GM12873 (cell line): ENCODE data around the gene SORBS1.

Source experiments
- TF ChIP-seq, protein P1 (sequence below): IDR thresholded peaks from 2 replicates; pipeline ENCODE4 v1.5.1; 2012; ENCODE audit warnings: low read depth, mild to moderate bottlenecking, moderate library complexity, low read length, control low read depth; ENCODE audit not compliant: insufficient read depth; ENCODE audit errors: missing control alignments

The SORBS1 gene

GRCh38 chr10:95500097-95500496 lies 61.1 kb downstream of the SORBS1 start:
- TF ChIP-seq, protein P1, sequence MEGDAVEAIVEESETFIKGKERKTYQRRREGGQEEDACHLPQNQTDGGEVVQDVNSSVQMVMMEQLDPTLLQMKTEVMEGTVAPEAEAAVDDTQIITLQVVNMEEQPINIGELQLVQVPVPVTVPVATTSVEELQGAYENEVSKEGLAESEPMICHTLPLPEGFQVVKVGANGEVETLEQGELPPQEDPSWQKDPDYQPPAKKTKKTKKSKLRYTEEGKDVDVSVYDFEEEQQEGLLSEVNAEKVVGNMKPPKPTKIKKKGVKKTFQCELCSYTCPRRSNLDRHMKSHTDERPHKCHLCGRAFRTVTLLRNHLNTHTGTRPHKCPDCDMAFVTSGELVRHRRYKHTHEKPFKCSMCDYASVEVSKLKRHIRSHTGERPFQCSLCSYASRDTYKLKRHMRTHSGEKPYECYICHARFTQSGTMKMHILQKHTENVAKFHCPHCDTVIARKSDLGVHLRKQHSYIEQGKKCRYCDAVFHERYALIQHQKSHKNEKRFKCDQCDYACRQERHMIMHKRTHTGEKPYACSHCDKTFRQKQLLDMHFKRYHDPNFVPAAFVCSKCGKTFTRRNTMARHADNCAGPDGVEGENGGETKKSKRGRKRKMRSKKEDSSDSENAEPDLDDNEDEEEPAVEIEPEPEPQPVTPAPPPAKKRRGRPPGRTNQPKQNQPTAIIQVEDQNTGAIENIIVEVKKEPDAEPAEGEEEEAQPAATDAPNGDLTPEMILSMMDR, result no peak

DNA sequence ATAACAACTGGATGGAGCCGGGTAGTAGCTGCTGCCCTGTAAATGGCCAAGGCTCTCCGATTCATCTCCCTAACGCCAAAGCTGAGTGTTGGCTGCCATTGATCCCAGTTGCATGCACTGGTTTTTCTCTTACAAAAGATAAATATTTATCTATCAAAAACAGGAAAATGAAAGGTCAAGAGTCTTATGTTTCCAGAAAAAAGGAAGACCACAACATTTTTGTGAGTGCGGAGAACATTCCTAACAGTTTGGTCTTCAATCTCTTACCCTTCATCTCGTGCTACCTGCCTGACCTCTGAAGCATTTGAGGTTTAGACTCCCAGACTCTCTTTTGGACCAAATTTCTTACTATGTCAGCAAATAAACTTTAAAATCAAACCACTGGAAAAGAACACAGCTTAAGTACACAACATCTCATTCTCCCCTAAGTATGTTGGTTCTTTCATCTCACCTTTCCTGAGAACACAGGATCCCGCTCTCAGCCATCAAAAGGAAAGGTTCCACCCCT lies 61.6 kb downstream of the SORBS1 start:
- TF ChIP-seq, protein P1, result no peak

GRCh38 chr10:95496951-95497350 lies 64.2 kb downstream of the SORBS1 start:
- TF ChIP-seq, protein P1, result no peak

DNA sequence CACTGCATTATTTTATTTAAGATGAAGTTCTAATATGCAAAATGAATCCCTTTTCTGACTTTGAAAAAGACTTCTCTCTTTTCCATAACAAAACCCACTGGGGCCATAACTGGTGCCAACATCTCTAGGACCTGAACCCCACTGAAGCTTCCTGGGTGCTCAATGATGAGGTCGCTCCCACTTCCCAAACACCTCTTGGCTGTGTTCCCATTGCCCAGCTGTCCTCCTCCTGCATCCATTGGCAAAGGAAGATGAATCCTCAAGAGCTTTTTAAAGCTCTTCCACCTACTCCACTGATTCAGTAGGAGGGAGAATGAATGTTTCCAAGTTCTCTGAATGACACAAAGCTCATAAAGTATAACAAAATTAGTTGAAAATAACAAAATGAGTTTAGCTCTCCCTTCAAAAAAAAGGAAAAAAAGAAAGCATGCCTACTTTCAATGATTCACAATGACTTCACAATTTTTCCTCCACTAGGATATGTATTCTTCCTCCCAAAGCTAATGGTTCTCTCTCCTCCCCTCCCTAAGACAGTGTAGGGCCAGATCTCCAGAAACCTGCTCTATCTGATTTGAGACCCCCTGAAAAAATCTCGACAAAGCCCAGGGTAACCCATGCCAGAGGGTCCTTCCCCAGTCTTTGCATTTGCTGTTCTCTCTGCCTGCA lies 64.8 kb downstream of the SORBS1 start:
- TF ChIP-seq, protein P1, result no peak

DNA sequence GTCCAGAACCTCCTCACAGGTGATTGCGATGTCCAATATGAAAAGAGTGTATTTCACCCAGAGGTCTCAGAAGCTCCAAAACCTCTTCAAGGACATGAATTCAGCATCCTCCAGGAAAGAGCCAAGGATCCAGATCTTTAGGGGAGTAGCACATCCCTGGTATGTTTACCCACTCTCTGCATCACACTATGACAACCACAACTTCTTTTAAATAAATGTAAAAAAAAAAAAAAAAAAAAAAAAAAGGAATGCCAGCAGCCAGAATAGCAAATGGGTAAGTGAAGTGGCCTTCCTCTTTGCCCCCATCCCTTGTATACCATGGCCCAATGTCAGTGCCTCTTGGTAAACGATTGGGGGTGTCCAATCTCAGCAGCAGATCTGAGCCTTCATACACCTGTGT lies 67.3 kb downstream of the SORBS1 start:
- TF ChIP-seq, protein P1, result no peak

- TF ChIP-seq, protein P1, result no peak
These were observed 73.2 kb downstream of the SORBS1 start for GRCh38 chr10:95487994-95488393.

DNA sequence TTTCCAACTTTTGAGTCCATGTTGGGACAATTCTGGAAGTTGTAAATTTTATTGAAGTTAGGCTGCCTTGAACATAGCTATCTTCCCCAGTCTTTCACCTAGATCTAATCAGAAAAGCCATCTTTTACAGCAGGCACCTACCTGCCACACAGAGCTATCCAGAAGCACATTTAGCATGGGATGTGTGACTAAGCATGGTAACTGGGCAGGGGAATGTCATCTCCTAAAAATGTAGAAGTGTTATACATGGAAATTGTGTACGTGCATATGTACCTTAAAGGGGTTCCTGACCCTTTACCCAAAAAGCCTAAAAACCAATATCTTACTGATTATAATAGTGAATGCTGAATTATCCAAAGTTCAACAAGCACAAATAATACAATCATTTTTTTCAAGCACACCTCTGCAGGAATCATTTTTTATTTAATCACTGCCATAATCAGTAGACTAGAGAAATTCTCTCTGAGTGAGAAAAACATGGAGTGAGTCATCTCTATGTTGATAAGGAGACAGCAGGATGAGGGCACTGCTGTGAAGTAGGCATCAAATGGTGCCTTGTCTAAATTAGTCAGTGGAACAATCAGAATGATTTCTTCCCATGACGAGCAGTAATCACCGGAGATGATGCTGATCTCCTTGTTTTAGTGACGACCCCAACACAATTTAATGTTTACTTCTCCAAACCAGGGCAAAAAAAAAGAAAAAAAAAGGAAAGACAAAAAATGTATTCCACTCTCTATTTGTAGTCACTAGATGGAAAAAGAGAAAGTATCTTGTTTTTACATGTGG lies 75.9 kb downstream of the SORBS1 start:
- TF ChIP-seq, protein P1, result no peak
